Esophagus muscularis mucosa (tissue), 4 donors: ENCODE data around the gene RPP40. TPM values are rescaled to one million over a fixed set of nuclear protein-coding genes. Genes with fewer than 3 reads are reported as not detected.

Experiments
- DNase-seq: peaks from one replicate; pipeline ENCODE4 v3.0.0-alpha.2; 2017; ENCODE audit errors: extremely low spot score
- H3K27ac ChIP-seq, 4 donors: fragments of 200-600 bp; sonication (generic); replicated peaks in 1 of 4; 1 replicate in 3 of 4; 2 replicates in 1 of 4; pipeline ENCODE4 v1.5.1; 2016 to 2019; ENCODE audit warnings: mild to moderate bottlenecking in 1 of 4
- H3K27me3 ChIP-seq, 4 donors: fragments of 200-600 bp; sonication (generic); one replicate each; pipeline versions ENCODE4 v1.5.1 to v1.6.0; 2016 to 2019
- H3K36me3 ChIP-seq, 4 donors: fragments of 200-600 bp; sonication (generic); one replicate each; pipeline ENCODE4 v1.5.1; 2016 to 2019
- H3K4me1 ChIP-seq, 4 donors: fragments of 200-600 bp; sonication (generic); one replicate each; pipeline ENCODE4 v1.5.1; 2016 to 2019
- H3K4me3 ChIP-seq, 4 donors: fragments of 200-600 bp; sonication (generic); 1 replicate in 2 of 4; 2 replicates in 2 of 4; pipeline ENCODE4 v1.5.1; 2016 to 2019; ENCODE audit warnings: mild to moderate bottlenecking in 4 of 4, moderate library complexity in 1 of 4
- H3K9me3 ChIP-seq, 4 donors: fragments of 200-600 bp; sonication (generic); 1 replicate in 3 of 4; 2 replicates in 1 of 4; pipeline ENCODE4 v1.5.1; 2016 to 2019
- EP300 ChIP-seq: sonication (generic); formaldehyde crosslinking; IDR thresholded peaks from one replicate; pipeline ENCODE4 v1.6.1; 2017; ENCODE audit warnings: antibody characterized with exemption
- POLR2A ChIP-seq: fragments of 450-650 bp; IDR thresholded peaks from one replicate; pipeline ENCODE4 v1.6.1; 2017; ENCODE audit warnings: antibody characterized with exemption, moderate library complexity, mild to moderate bottlenecking, low read depth
- POLR2AphosphoS5 ChIP-seq, 2 donors: sonication (generic); formaldehyde crosslinking; IDR thresholded peaks; one replicate each; pipeline ENCODE4 v1.6.1; 2017; ENCODE audit warnings: antibody characterized with exemption in 2 of 2
- WGBS: methylation state at CpG from one replicate; pipeline ENCODE4 v1.1.5; 2018; 5-methylcytosine and 5-hydroxymethylcytosine counted together
- intact Hi-C: fragments of 100-400 bp; cut with DNase I; formaldehyde crosslinking; loops from one replicate; pipeline ENCODE4 v1.15.1; 2023
- total RNA-seq, 4 donors: library from RNA; depleted of rRNA; stranded (reverse); fragments of >200 nt; gene quantifications; one replicate each; pipeline versions ENCODE4 v1.1.0 to v1.2.1, GENCODE V29; 2016
- TF ChIP-seq, protein P1 (sequence below), 3 experiments: fragments of 200-600 bp in 2 of 3; fragments of 450-650 bp in 1 of 3; sonication (generic) in 2 of 3; IDR thresholded peaks; one replicate each; pipeline ENCODE4 v1.5.1; 2017 to 2019; ENCODE audit warnings: antibody characterized with exemption in 3 of 3, mild to moderate bottlenecking in 2 of 3, moderate library complexity in 1 of 3

The RPP40 gene
- total RNA-seq, 4 donors from 2014 or later: 2.5 to 7.9 (median 3.8) TPM

GRCh38 chr6:4946521-4946920 lies 57.3 kb downstream of the RPP40 start:
- H3K36me3 ChIP-seq: peaks cover 20 to 69% (median 49%) of the 10 kb centered on the region in 4 donors
- 89% methylated on average over 9 of the region's 11 CpGs for WGBS
- no peak overlapping the region for H3K27ac ChIP-seq
- no peak overlapping the region for H3K4me3 ChIP-seq
- DNase-seq: no peak
- intact Hi-C loops: no loop called here
- no peaks in the 10 kb centered on the region for H3K27me3 ChIP-seq
- no peak for TF ChIP-seq EP300
- TF ChIP-seq POLR2A: no peak
- TF ChIP-seq, protein P1, sequence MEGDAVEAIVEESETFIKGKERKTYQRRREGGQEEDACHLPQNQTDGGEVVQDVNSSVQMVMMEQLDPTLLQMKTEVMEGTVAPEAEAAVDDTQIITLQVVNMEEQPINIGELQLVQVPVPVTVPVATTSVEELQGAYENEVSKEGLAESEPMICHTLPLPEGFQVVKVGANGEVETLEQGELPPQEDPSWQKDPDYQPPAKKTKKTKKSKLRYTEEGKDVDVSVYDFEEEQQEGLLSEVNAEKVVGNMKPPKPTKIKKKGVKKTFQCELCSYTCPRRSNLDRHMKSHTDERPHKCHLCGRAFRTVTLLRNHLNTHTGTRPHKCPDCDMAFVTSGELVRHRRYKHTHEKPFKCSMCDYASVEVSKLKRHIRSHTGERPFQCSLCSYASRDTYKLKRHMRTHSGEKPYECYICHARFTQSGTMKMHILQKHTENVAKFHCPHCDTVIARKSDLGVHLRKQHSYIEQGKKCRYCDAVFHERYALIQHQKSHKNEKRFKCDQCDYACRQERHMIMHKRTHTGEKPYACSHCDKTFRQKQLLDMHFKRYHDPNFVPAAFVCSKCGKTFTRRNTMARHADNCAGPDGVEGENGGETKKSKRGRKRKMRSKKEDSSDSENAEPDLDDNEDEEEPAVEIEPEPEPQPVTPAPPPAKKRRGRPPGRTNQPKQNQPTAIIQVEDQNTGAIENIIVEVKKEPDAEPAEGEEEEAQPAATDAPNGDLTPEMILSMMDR (IDR thresholded peaks at IDR 0.05): no peak
- TF ChIP-seq POLR2AphosphoS5 (IDR thresholded peaks at IDR 0.05): no peak
- no peaks in the 10 kb centered on the region for H3K9me3 ChIP-seq
- peaks cover 13 to 20% (median 18%) of the 10 kb centered on the region in 4 donors for H3K4me1 ChIP-seq

Other genes with a start within 250 kb of the RPP40 start
- 10 to 100 TPM; 41.9 to 52.3 (median 45.7) TPM for gene CDYL, start 227.6 kb downstream of the RPP40 start, total RNA-seq
- 1 to 10 TPM; 3.0 to 7.9 (median 5.5) TPM for gene PPP1R3G, start 81.3 kb upstream of the RPP40 start, total RNA-seq